SK-N-MC (cell line): ENCODE measurements around the gene EHBP1.

ENCODE experiments used
- DNase-seq: peaks from one replicate; pipeline ENCODE4 v3.0.0-alpha.2; 2011; ENCODE audit warnings: low read depth, low spot score
- H3K27ac ChIP-seq: fragments of 200-600 bp; sonication (generic); 2 replicates; pipeline ENCODE4 v1.5.1; 2016; ENCODE audit warnings: mixed run types
- H3K36me3 ChIP-seq: fragments of 200-600 bp; sonication (generic); 2 replicates; pipeline ENCODE4 v1.6.1; 2017; ENCODE audit warnings: antibody characterized with exemption, low read length, mixed read lengths; ENCODE audit not compliant: insufficient read depth
- H3K4me3 ChIP-seq: fragments of 200-600 bp; sonication (generic); 2 replicates; pipeline ENCODE4 v1.5.1; 2016
- H3K9ac ChIP-seq: fragments of 200-600 bp; sonication (generic); 2 replicates; pipeline ENCODE4 v1.8.0; 2017; ENCODE audit warnings: mixed run types, mixed read lengths; ENCODE audit not compliant: insufficient read length
- H3K9me3 ChIP-seq: fragments of 200-600 bp; sonication (generic); 2 replicates; pipeline ENCODE4 v1.6.1; 2017; ENCODE audit warnings: low read depth, mild to moderate bottlenecking, antibody characterized with exemption, low read length, moderate library complexity, mixed read lengths
- EZH2 ChIP-seq: fragments of 200-600 bp; sonication (generic); IDR thresholded peaks from one replicate; pipeline ENCODE4 v1.6.1; 2017; ENCODE audit warnings: antibody characterized with exemption
- FOXP2 ChIP-seq: optimal IDR thresholded peaks from 2 replicates; pipeline ENCODE3; 2011; ENCODE audit warnings: mild to moderate bottlenecking, moderate library complexity; ENCODE audit not compliant: insufficient read depth; ENCODE audit errors: extremely low read length, control extremely low read depth
- POLR2AphosphoS5 ChIP-seq: IDR thresholded peaks from 2 replicates; pipeline ENCODE4 v1.6.1; 2012; ENCODE audit warnings: mild to moderate bottlenecking, low read depth, low read length, borderline replicate concordance

The EHBP1 gene

GRCh38 chr2:63023444-63023843 is 317.9 kb downstream of the EHBP1 start:
- no peaks in the 10 kb centered on the region for H3K36me3 ChIP-seq
- H3K9me3 ChIP-seq, result no peaks in the 10 kb centered on the region
- DNase-seq, result no peak
- no peak for TF ChIP-seq FOXP2
- TF ChIP-seq POLR2AphosphoS5, result no peak
- TF ChIP-seq EZH2, result no peak
- no peak overlapping the region for H3K4me3 ChIP-seq
- H3K27ac ChIP-seq, result no peak overlapping the region
- no peak overlapping the region for H3K9ac ChIP-seq

- Histone ChIP-seq H3K9me3 (no peaks in the 10 kb centered on the region), H3K27ac (no peak overlapping the region), H3K36me3 (no peaks in the 10 kb centered on the region), H3K4me3 (no peak overlapping the region), H3K9ac (no peak overlapping the region)
- no peak for DNase-seq
- TF ChIP-seq FOXP2 (no peak), EZH2 (no peak), POLR2AphosphoS5 (no peak)
Observed at GRCh38 chr2:63027220-63027619, 321.7 kb downstream of the EHBP1 start.

GRCh38 chr2:63029058-63029457 is 323.5 kb downstream of the EHBP1 start:
- Histone ChIP-seq H3K4me3 (no peak overlapping the region), H3K9me3 (no peaks in the 10 kb centered on the region), H3K36me3 (no peaks in the 10 kb centered on the region), H3K9ac (no peak overlapping the region), H3K27ac (no peak overlapping the region)
- no peak for DNase-seq
- TF ChIP-seq POLR2AphosphoS5, result no peak
- no peak for TF ChIP-seq EZH2

- H3K9me3 ChIP-seq, result no peaks in the 10 kb centered on the region
- no peak overlapping the region for H3K9ac ChIP-seq
- no peaks in the 10 kb centered on the region for H3K36me3 ChIP-seq
- no peak overlapping the region for H3K4me3 ChIP-seq
- H3K27ac ChIP-seq, result peak overlapping the region; percentile 27; the same call in 1 of the 2 replicates
- no peak for DNase-seq
- no peak for TF ChIP-seq POLR2AphosphoS5
- no peak for TF ChIP-seq EZH2
- no peak for TF ChIP-seq FOXP2
Observed at GRCh38 chr2:63034526-63034925, 329.0 kb downstream of the EHBP1 start.

- H3K27ac ChIP-seq, result peak overlapping the region; percentile 27; the same call in 1 of the 2 replicates
- DNase-seq, result no peak
- no peak overlapping the region for H3K4me3 ChIP-seq
- no peak overlapping the region for H3K9ac ChIP-seq
- no peak for TF ChIP-seq POLR2AphosphoS5
- no peak for TF ChIP-seq EZH2
- TF ChIP-seq FOXP2, result no peak
- no peaks in the 10 kb centered on the region for H3K9me3 ChIP-seq
- no peaks in the 10 kb centered on the region for H3K36me3 ChIP-seq
Observed at GRCh38 chr2:63035169-63035568, 329.7 kb downstream of the EHBP1 start.

- no peak for TF ChIP-seq FOXP2
- TF ChIP-seq POLR2AphosphoS5, result no peak
- no peak for TF ChIP-seq EZH2
Observed at GRCh38 chr2:63035660-63036059, 330.1 kb downstream of the EHBP1 start.

GRCh38 chr2:63038034-63038433 is 332.5 kb downstream of the EHBP1 start:
- TF ChIP-seq EZH2, result no peak
- TF ChIP-seq FOXP2, result no peak
- Histone ChIP-seq H3K4me3 (no peak overlapping the region), H3K27ac (no peak overlapping the region), H3K9me3 (no peaks in the 10 kb centered on the region), H3K9ac (no peak overlapping the region), H3K36me3 (no peaks in the 10 kb centered on the region)
- DNase-seq, result no peak

More at GRCh38 chr2:63035660-63036059, 330.1 kb downstream of the EHBP1 start:
- Histone ChIP-seq H3K27ac (no peak overlapping the region), H3K36me3 (no peaks in the 10 kb centered on the region), H3K9ac (no peak overlapping the region), H3K4me3 (no peak overlapping the region), H3K9me3 (no peaks in the 10 kb centered on the region)
- DNase-seq, result no peak

- H3K4me3 ChIP-seq, result no peak overlapping the region
- TF ChIP-seq FOXP2 (no peak), POLR2AphosphoS5 (no peak), EZH2 (no peak)
- no peaks in the 10 kb centered on the region for H3K9me3 ChIP-seq
Observed at GRCh38 chr2:63040586-63040985, 335.1 kb downstream of the EHBP1 start.

GRCh38 chr2:63041592-63041991 is 336.1 kb downstream of the EHBP1 start:
- DNase-seq, result no peak
- Histone ChIP-seq H3K4me3 (no peak overlapping the region), H3K36me3 (no peaks in the 10 kb centered on the region), H3K9me3 (no peaks in the 10 kb centered on the region), H3K9ac (no peak overlapping the region), H3K27ac (peak overlapping the region; percentile 43)
- TF ChIP-seq POLR2AphosphoS5, result no peak
- TF ChIP-seq FOXP2, result no peak

More at GRCh38 chr2:63040586-63040985, 335.1 kb downstream of the EHBP1 start:
- Histone ChIP-seq H3K27ac (peak overlapping the region; percentile 32; the same call in 1 of the 2 replicates), H3K9ac (no peak overlapping the region), H3K36me3 (no peaks in the 10 kb centered on the region)
- no peak for DNase-seq
